ENCODE data around the gene SPP1. TPM values are rescaled to one million over a fixed set of nuclear protein-coding genes. Genes with fewer than 3 reads are reported as not detected.

SPP1 gene
- total RNA-seq, result 0.09 and 0.47 TPM in 2 replicates

DNA sequence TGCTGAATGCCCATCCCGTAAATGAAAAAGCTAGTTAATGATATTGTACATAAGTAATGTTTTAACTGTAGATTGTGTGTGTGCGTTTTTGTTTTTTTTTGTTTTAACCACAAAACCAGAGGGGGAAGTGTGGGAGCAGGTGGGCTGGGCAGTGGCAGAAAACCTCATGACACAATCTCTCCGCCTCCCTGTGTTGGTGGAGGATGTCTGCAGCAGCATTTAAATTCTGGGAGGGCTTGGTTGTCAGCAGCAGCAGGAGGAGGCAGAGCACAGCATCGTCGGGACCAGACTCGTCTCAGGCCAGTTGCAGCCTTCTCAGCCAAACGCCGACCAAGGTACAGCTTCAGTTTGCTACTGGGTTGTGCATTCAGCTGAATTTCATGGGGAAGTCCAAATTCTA is at the start of gene SPP1:
TSS of gene SPP1 (plus strand) at position 249 of the 400 bp plus-strand sequence. CDS start 1,182 bp downstream, outside the sequence.

GRCh38 chr4:88007304-88008121 is 32.0 kb downstream of the SPP1 start, which contains the start of gene PKD2:
PKD2 (plus strand) TSS chr4:88007635; CDS start chr4:88007734, 99 bp downstream.

Other genes with a start within 250 kb of the SPP1 start
- not detected in 2 replicates for gene IBSP, start 176.2 kb upstream of the SPP1 start, total RNA-seq
- not detected in 2 replicates for gene MEPE, start 142.7 kb upstream of the SPP1 start, total RNA-seq
- gene PKD2, start 31.9 kb downstream of the SPP1 start, total RNA-seq, result 64.3 and 95.7 TPM in 2 replicates
- 1.1 and 1.3 TPM in 2 replicates for gene ABCG2, start 182.9 kb downstream of the SPP1 start, total RNA-seq